DMS53 (cell line): ENCODE results near the gene TENT5A.

Experiments
- DNase-seq: peaks from one replicate; lab custom pipeline; 2025; lab: John Stamatoyannopoulos, UW

TENT5A gene

GRCh38 chr6:81752084-81752920 lies at the start of gene TENT5A:
TENT5A (minus strand) TSS chr6:81752681; CDS start chr6:81752141, 540 bp downstream.
- peak; percentile 96 for DNase-seq

- no peak for DNase-seq
Measured at GRCh38 chr6:81801489-81801888, 49.0 kb upstream of the TENT5A start.

- no peak for DNase-seq
Measured at GRCh38 chr6:81800666-81801065, 48.2 kb upstream of the TENT5A start.

- DNase-seq, result no peak
Measured at GRCh38 chr6:81799323-81799722, 46.8 kb upstream of the TENT5A start.

GRCh38 chr6:81797591-81797990 lies 45.1 kb upstream of the TENT5A start:
- DNase-seq, result no peak

- no peak for DNase-seq
Measured at GRCh38 chr6:81795890-81796289, 43.4 kb upstream of the TENT5A start.

GRCh38 chr6:81793821-81794475 lies 41.5 kb upstream of the TENT5A start:
- no peak for DNase-seq

- no peak for DNase-seq
Measured at GRCh38 chr6:81792826-81793225, 40.3 kb upstream of the TENT5A start.

GRCh38 chr6:81791756-81792155 lies 39.3 kb upstream of the TENT5A start:
- DNase-seq, result no peak

- no peak for DNase-seq
Measured at GRCh38 chr6:81790034-81790433, 37.6 kb upstream of the TENT5A start.

GRCh38 chr6:81789291-81789690 lies 36.8 kb upstream of the TENT5A start:
- DNase-seq, result no peak

GRCh38 chr6:81788748-81789147 lies 36.3 kb upstream of the TENT5A start:
- DNase-seq, result peak; percentile 57

- DNase-seq, result peak; percentile 77
Measured at GRCh38 chr6:81787313-81788068, 35.0 kb upstream of the TENT5A start.

- peak; percentile 47 for DNase-seq
Measured at GRCh38 chr6:81786150-81786549, 33.7 kb upstream of the TENT5A start.

GRCh38 chr6:81785377-81785776 lies 32.9 kb upstream of the TENT5A start:
- DNase-seq, result peak; percentile 76

GRCh38 chr6:81783893-81784292 lies 31.4 kb upstream of the TENT5A start:
- DNase-seq, result no peak

- DNase-seq, result no peak
Measured at GRCh38 chr6:81781624-81782023, 29.1 kb upstream of the TENT5A start.

GRCh38 chr6:81777586-81778268 lies 25.2 kb upstream of the TENT5A start:
- peak; percentile 36 for DNase-seq

GRCh38 chr6:81776219-81776618 lies 23.7 kb upstream of the TENT5A start:
- peak; percentile 5 for DNase-seq

GRCh38 chr6:81774542-81774941 lies 22.1 kb upstream of the TENT5A start:
- DNase-seq, result peak; percentile 88

GRCh38 chr6:81773887-81774286 lies 21.4 kb upstream of the TENT5A start:
- no peak for DNase-seq

- DNase-seq, result no peak
Measured at GRCh38 chr6:81772741-81773140, 20.3 kb upstream of the TENT5A start.
